ENCODE data around the gene NSMF.

DNA sequence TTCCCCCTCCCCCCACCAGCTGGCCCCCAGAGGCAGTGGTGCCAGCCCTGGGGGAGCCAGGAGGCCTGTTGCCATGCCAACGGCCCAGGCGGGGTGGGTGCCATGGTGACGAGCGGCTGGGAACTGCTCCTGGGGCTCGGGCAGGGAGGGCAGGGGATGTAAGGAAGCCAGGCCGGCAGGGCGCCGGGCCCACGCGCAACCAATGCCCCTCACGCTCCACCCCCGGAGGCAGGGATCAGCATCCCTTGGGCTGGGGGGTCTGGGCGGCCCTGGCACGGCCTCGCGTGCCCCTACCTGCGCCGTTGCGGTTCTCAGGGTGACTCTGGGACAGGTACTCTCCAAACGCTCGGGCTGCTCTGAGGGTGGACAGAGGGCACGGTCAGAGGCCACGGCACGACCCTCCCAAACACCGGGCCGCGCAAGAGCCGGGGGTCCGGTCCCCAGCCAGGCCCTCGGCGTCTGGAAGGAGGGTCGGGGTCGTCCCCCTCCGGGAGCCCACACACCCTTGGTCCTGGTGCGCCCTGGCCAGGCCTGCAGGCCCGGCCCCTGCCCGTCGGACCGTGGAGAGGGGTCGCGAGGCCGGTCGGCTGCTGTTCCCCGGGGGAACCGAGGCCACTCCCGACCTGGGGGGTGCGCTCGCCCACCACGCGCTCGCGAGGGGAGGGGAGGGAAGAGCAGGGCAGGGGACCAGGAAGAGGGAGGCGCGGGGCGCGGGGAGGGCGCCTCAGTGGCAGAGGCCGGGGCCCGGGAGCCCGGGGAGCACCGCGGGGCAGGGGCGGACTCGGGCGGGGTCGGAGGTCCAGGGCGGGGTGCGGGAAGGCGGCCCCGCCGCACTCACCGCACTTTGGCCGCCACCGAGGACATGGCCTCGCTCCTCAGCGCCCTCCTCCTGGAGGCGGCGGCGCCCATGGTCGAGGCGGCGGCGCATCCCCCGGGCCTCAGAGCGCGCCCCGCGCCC lies 661 bp downstream of the NSMF start:
- no peak for TF ChIP-seq POLR2A (IDR thresholded peaks at IDR 0.05; ENCODE audit: control extremely low read depth in 1 of 2, low read depth in 2 of 2, low read length in 2 of 2)
- no peak for TF ChIP-seq CTCF (IDR thresholded peaks at IDR 0.05; ENCODE audit: control extremely low read depth in 1 of 3, insufficient read depth in 1 of 3, low read depth in 1 of 3, low read length in 3 of 3)

Measured in H1 (cell line).